Mucosa of descending colon (tissue), 3 donors: ENCODE measurements around the gene RAB11B. TPM values are rescaled to one million over a fixed set of nuclear protein-coding genes. Genes with fewer than 3 reads are reported as not detected.
"Not testable (repeated sequence)": the region's sequence is repeated elsewhere in the genome, so short reads cannot be mapped to it uniquely, and the experiment has no call there.

ENCODE experiments used
- ATAC-seq: fragments of 200-7000 bp; cut with Tn5 transposase; one replicate; pipeline ENCODE4 v1.9.1; 2020; ENCODE audit warnings: mild to moderate bottlenecking, moderate library complexity
- DNase-seq, 3 donors: peaks; one replicate each; pipeline ENCODE4 v3.0.0-alpha.2; 2020
- H3K36me3 ChIP-seq: fragments of 200-600 bp; one replicate; pipeline ENCODE4 v1.8.0; 2021; ENCODE audit warnings: low read depth, mild to moderate bottlenecking
- H3K4me1 ChIP-seq: fragments of 200-600 bp; one replicate; pipeline ENCODE4 v1.8.0; 2021; ENCODE audit warnings: low read depth, mild to moderate bottlenecking
- H3K4me3 ChIP-seq: fragments of 200-600 bp; one replicate; pipeline ENCODE4 v1.8.0; 2021; ENCODE audit warnings: mild to moderate bottlenecking
- H3K9me3 ChIP-seq: fragments of 200-600 bp; one replicate; pipeline ENCODE4 v1.8.0; 2021; ENCODE audit warnings: mild to moderate bottlenecking
- intact Hi-C, 2 donors: fragments of 100-400 bp; cut with DNase I in 1 of 2; cut with micrococcal nuclease in 1 of 2; formaldehyde crosslinking; loops; one replicate each; pipeline versions ENCODE4 v1.11.0 to v1.11.1; 2022; cut with DNase I, micrococcal nuclease
- total RNA-seq, 3 donors: library from RNA; stranded (reverse); fragmentation: NEBNext Ultra II Directional in 2 of 3; extraction: Animal tissue kit (Norgen Biotek cat#: 25700) in 2 of 3; gene quantifications; one replicate each; pipeline versions ENCODE4 v1.2.1 to v1.2.4, GENCODE V29; 2021 to 2023
- TF ChIP-seq, protein P1 (sequence below): fragments of 200-600 bp; IDR thresholded peaks from one replicate; pipeline ENCODE4 v1.8.0; 2022; ENCODE audit warnings: antibody characterized with exemption, mild to moderate bottlenecking
- donor health status: DM: no; HTN: no; CAD: no; lungs with moderate emphysema.
- donor health status: DM: no; HTN: no; CAD: no.
- donor health status: DM: no; HTN: yes; CAD: no.

The RAB11B gene
- total RNA-seq, 3 donors from 2014 or later = 100 to 131 (median 103) TPM

DNA sequence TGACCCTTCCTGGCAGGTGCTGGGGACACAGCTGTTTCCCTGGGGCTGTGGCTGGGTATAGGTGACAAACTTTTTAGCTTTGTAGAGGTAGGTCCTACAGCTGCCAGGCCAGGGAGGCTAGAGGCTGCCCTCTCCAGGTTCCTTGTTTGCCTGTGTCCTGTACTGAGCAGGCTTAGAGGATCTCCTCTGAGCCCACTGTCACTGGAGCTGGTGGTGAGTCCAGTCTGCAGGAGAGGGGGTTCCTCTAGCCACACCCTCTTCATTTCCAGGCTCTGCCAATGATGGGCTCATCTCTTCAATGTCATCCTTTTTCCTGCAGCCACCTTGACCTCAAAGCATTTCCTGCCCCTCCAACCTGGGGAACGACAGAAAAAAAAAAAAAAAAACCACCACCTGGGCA is 12.6 kb upstream of the RAB11B start:
- TF ChIP-seq, protein P1, sequence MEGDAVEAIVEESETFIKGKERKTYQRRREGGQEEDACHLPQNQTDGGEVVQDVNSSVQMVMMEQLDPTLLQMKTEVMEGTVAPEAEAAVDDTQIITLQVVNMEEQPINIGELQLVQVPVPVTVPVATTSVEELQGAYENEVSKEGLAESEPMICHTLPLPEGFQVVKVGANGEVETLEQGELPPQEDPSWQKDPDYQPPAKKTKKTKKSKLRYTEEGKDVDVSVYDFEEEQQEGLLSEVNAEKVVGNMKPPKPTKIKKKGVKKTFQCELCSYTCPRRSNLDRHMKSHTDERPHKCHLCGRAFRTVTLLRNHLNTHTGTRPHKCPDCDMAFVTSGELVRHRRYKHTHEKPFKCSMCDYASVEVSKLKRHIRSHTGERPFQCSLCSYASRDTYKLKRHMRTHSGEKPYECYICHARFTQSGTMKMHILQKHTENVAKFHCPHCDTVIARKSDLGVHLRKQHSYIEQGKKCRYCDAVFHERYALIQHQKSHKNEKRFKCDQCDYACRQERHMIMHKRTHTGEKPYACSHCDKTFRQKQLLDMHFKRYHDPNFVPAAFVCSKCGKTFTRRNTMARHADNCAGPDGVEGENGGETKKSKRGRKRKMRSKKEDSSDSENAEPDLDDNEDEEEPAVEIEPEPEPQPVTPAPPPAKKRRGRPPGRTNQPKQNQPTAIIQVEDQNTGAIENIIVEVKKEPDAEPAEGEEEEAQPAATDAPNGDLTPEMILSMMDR = no peak
- Histone ChIP-seq H3K36me3 (no peaks in the 10 kb centered on the region), H3K4me1 (peaks cover 8% of the 10 kb centered on the region), H3K9me3 (no peaks in the 10 kb centered on the region), H3K4me3 (no peak overlapping the region)
- ATAC-seq (no peak), DNase-seq (peak in 1 of 3 donors; percentile 7)
- intact Hi-C loops = no loop called here

DNA sequence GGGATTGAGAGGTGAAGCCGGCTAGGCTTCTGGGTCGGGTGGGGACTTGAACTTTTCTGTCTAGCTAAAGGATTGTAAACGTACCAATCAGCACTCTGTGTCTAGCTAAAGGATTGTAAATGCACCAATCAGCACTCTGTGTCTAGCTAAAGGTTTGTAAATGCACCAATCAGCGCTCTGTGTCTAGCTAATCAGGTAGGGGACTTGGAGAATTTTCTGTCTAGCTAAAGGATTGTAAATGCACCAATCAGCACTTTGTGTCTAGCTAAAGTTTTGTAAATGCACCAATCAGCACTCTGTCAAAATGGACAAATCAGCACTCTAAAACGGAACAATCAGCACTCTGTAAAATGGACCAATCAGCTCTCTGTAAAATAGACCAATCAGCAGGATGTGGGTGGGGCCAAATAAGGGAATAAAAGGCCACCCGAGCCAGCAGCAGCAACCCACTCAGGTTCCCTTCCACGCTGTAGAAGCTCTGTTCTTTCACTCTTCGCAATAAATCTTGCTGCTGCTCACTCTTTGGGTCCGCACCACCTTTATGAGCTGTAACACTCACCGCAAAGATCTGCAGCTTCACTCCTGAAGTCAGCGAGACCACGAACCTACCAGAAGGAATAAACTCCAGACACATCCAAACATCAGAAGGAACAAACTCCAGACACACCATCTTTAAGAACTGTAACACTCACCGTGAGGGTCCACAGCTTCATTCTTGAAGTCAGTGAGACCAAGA is 10.8 kb upstream of the RAB11B start:
- H3K4me1 ChIP-seq, ATAC-seq, intact Hi-C loops, H3K4me3 ChIP-seq, DNase-seq, H3K9me3 ChIP-seq, H3K36me3 ChIP-seq: not testable (repeated sequence)

DNA sequence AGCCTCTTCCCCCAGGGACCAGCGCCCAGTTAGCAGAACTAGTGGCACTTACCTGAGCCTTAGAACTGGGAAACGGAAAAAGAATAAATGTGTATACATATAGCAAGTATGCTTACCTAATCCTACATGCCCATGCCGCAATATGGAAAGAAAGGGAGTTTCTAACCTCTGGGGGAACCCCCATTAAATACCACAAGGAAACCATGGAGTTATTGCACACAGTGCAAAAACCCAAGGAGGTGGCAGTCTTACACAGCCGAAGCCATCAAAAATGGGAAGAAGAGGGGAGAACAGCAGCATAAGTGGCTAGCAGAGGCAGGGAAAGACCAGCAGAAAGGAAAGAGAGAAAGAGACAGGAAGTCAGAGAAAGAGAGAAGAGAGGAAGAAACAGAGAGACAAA is 5.6 kb upstream of the RAB11B start:
- ATAC-seq, H3K36me3 ChIP-seq, H3K4me1 ChIP-seq, intact Hi-C loops, H3K9me3 ChIP-seq, H3K4me3 ChIP-seq: not testable (repeated sequence)
- DNase-seq = peak in 1 of 3 donors; percentile 0

DNA sequence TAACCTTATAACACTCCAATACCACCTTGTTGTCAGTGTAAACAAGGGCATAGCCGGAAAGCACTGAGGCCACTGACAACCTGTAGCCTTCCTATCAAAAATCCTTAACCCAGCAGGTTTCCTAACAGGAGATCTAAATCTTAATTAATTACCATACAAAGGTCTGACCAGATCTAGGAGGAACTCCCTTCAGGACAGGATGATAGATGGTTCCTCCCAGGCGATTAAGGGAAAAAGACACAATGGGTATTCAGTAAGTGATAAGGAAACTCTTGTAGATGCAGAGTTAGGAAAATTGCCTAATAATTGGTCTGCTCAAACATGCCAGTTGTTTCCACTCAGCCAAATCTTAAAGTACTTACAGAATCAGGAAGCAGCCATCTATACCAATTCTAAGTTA is 5.1 kb upstream of the RAB11B start:
- intact Hi-C loops, H3K4me3 ChIP-seq, H3K9me3 ChIP-seq, ATAC-seq, DNase-seq, H3K4me1 ChIP-seq, H3K36me3 ChIP-seq: not testable (repeated sequence)

DNA sequence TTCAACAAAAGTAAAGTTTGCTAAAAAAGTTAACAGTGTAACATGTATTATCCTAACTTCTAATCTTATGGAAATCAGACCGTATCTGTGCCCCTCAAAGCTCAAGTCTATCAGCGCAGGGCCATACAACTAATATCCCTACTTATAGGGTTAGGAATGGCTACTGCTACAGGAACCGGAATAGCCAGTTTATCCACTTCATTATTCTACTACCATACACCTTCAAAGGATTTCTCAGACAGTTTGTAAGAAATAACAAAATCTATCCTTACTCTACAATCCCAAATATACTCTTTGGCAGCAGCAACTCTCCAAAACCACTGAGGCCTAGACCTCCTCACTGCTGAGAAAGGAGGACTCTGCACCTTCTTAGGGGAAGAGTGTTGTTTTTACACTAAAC is 4.6 kb upstream of the RAB11B start:
- H3K4me1 ChIP-seq, H3K4me3 ChIP-seq, H3K36me3 ChIP-seq, H3K9me3 ChIP-seq, ATAC-seq, intact Hi-C loops: not testable (repeated sequence)
- DNase-seq = peak in 1 of 3 donors; percentile 0

DNA sequence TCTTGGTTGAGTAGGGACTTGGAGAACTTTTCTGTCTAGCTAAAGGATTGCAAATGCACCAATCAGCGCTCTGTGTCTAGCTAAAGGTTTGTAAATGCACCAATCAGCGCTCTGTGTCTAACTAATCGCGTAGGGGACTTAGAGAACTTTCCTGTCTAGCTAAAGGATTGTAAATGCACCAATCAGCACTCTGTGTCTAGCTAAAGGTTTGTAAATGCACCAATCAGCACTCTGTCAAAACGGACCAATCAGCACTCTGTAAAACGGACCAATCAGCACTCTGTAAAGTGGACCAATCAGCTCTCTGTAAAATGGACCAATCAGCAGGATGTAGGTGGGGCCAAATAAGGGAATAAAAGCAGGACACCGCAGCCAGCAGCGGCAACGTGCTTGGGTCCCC is 3.7 kb upstream of the RAB11B start:
- H3K4me3 ChIP-seq, intact Hi-C loops, H3K36me3 ChIP-seq, ATAC-seq, H3K9me3 ChIP-seq: not testable (repeated sequence)
- H3K4me1 ChIP-seq = peaks cover 11% of the 10 kb centered on the region
- DNase-seq = peak in 1 of 3 donors; percentile 10

DNA sequence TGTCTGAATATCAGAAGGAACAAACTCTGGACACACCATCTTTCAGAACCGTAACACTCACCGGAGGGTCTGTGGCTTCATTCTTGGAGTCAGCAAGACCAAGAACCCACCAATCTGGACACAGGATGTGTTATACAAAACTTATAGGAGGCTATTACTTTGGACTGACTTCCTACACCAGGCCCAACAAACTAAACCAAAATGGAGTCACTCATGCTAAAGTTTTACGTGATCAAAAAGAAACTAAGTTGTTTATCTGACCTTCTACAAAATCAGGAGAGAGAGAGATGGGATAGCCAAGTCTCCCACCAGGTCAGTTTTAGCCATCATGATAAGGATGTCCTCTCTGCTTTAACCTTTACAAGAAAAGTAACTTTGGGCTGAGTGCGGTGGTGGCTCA is 3.2 kb upstream of the RAB11B start:
- Histone ChIP-seq H3K36me3 (no peaks in the 10 kb centered on the region), H3K4me1 (peaks cover 17% of the 10 kb centered on the region), H3K4me3 (no peak overlapping the region), H3K9me3 (no peaks in the 10 kb centered on the region)
- no peak for ATAC-seq
- intact Hi-C loops = no loop called here
- DNase-seq = no peak
- TF ChIP-seq, protein P1 = no peak

DNA sequence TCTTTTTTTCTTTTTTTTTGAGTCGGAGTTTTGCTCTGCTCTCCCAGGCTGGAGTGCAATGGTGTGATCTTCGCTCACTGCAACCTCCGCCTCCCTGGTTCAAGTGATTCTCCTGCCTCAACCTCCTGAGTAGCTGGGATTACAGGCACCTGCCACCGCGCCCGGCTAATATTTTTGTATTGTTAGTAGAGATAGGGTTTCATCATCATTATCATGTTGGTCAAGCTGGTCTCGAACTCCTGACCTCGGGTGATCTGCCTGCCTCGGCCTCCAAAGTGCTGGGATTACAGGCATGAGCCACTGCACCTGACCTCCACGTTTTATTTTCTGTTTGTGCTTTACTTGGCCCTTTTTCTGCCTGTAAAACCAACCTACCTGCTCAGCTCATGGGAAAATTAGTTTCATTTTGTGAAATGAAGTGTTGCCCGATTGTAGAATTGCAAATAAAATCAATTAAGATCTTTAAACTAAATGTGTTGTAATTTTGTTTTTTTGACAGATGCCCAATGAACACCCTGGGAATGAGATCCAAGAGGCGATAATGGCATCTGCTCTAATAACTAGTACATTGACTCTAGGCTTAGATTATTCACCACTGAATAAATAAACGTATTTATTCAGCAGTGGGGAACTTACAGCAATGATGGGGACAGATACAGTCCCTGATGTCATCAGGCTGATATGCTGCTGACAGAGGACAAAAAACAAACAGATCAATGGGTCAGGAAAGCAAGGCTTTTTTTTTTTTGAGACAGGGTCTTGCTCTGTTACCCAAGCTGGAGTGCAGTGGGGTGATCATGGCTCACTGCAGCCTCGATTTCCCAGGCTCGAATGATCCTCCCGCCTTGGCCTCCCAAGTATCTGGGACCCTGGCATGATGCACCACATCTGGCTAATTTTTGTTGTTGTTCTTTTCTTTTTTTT is 2.2 kb upstream of the RAB11B start:
- Histone ChIP-seq H3K4me3 (no peak overlapping the region), H3K4me1 (peaks cover 19% of the 10 kb centered on the region), H3K36me3 (no peaks in the 10 kb centered on the region), H3K9me3 (no peaks in the 10 kb centered on the region)
- intact Hi-C loops = no loop called here
- DNase-seq = peak in 1 of 3 donors; percentile 17
- no peak for ATAC-seq
- TF ChIP-seq, protein P1 = no peak
